Spleen (tissue), 7 donors: ENCODE results near the gene UST.

ENCODE experiments used
- CTCF ChIP-seq, 11 experiments: fragments of 200-600 bp in 7 of 11; fragments of 450-650 bp in 4 of 11; sonication (generic) in 4 of 11; IDR thresholded peaks in 8 of 11; conservative IDR thresholded peaks in 3 of 11; 1 replicate in 7 of 11; 2 replicates in 4 of 11; pipeline versions ENCODE4 v1.4.0 to v1.8.0; 2016 to 2021; ENCODE audit warnings: antibody characterized with exemption in 11 of 11, inconsistent platforms in 4 of 11, mild to moderate bottlenecking in 1 of 11
- POLR2A ChIP-seq, 3 donors: fragments of 450-650 bp; IDR thresholded peaks; one replicate each; pipeline ENCODE4 v1.5.1; 2017; ENCODE audit warnings: antibody characterized with exemption in 3 of 3, mild to moderate bottlenecking in 1 of 3
- donor health status: DM: no; HTN: no; CAD: no; lungs with moderate emphysema.
- donor health status: DM: no; HTN: no; CAD: no.
- donor health status: DM: no; HTN: no; CAD: no.

DNA sequence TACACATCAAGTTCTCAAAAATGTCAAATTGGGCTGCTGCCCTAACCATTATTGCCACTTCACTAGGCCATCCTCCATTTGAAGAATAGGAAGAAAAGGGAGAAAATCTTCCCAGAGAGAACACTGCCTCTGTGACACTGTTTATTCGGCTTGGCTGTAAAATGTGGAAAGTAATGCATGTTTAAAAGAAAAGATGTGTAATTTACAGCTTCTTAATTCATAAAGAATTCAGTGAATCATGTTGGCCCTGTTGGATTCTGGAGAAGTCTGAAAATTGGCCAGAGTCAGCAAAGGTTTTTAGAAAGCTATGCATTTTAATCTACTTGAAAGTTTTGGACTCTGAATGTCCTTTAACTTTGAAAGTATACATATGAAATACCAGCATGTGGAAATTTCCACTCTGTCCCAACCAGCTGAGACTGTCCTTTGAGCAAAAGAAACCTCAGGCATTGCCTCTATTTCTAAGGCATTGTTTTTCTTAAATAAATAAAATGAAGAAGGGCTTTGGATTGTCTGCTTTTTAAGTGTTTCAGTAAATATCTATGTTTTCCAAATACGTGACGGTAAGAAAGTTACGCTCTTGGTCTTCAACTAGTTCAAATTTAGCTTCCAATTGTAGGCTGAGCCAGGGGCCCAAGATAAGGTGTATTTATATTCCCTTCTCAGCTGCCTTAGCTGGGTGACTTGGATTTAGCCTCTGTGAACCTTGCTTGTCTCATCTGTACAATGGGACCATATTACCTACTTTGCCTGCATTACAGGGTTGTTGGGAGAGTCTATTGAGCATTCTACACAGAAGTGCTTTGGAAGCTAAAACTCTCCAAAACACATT lies 222.2 kb downstream of the UST start:
- TF ChIP-seq CTCF (IDR thresholded peaks at IDR 0.05 in 8 of 11, conservative IDR thresholded peaks at IDR 0.05 in 3 of 11) (no peak), POLR2A (IDR thresholded peaks at IDR 0.05) (no peak)
